ENCODE results near the gene KRT86. TPM values are rescaled to one million over a fixed set of nuclear protein-coding genes. Genes with fewer than 3 reads are reported as not detected.

Gene KRT86
- total RNA-seq, 2 donors from 2014 or later = not detected

- H3K4me3 Mint-ChIP-seq = no peak overlapping the region
- H3K9me3 Mint-ChIP-seq = no peaks in the 10 kb centered on the region
- WGBS, 2 experiments (ENCODE audit: insufficient coverage in 1 of 2, insufficient read length in 1 of 2) = 79 to 100% methylated on average over 1 to 2 of the region's 3 CpGs
- H3K36me3 ChIP-seq (ENCODE audit: control insufficient read depth, insufficient read depth, low read length) = no peaks in the 10 kb centered on the region
- no peaks in the 10 kb centered on the region for H3K9me3 ChIP-seq (ENCODE audit: control insufficient read depth, low read length)
- no peak overlapping the region for H3K9ac ChIP-seq (ENCODE audit: extremely low read depth, low read length, poor library complexity, severe bottlenecking)
- H3K27ac Mint-ChIP-seq = no peak overlapping the region
- DNase-seq = no peak
- no peaks in the 10 kb centered on the region for H3K36me3 Mint-ChIP-seq (ENCODE audit: low read depth)
- no peak overlapping the region for H3K4me3 ChIP-seq (ENCODE audit: low read length)
- H3K4me1 ChIP-seq (ENCODE audit: control insufficient read depth, insufficient read depth, low read length) = peaks cover 4% of the 10 kb centered on the region
- TF ChIP-seq CTCF (conservative IDR thresholded peaks at IDR 0.05) = no peak
- peaks cover 22% of the 10 kb centered on the region for H3K27me3 Mint-ChIP-seq (ENCODE audit: insufficient read depth)
- no peak overlapping the region for H3K27ac ChIP-seq (ENCODE audit: low read depth, low read length)
- H3K4me1 Mint-ChIP-seq = peaks cover 14% of the 10 kb centered on the region
- H3K27me3 ChIP-seq (ENCODE audit: control insufficient read depth, insufficient read depth, low read length, poor library complexity, severe bottlenecking) = peaks cover 12% of the 10 kb centered on the region
Observed at GRCh38 chr12:52244615-52244994, 29.8 kb upstream of the KRT86 start.

GRCh38 chr12:52245259-52245961, 29.0 kb upstream of the KRT86 start:
- no peaks in the 10 kb centered on the region for H3K36me3 ChIP-seq (ENCODE audit: control insufficient read depth, insufficient read depth, low read length)
- TF ChIP-seq CTCF (conservative IDR thresholded peaks at IDR 0.05) = no peak
- no peaks in the 10 kb centered on the region for H3K9me3 ChIP-seq (ENCODE audit: control insufficient read depth, low read length)
- 89 to 96% methylated on average over 17 to 20 of the region's 20 CpGs for WGBS, 2 experiments (ENCODE audit: insufficient coverage in 1 of 2, insufficient read length in 1 of 2)
- peaks cover 4% of the 10 kb centered on the region for H3K4me1 ChIP-seq (ENCODE audit: control insufficient read depth, insufficient read depth, low read length)
- Mint-ChIP-seq H3K9me3 (no peaks in the 10 kb centered on the region), H3K36me3 (ENCODE audit: low read depth) (no peaks in the 10 kb centered on the region), H3K27ac (no peak overlapping the region), H3K4me1 (peaks cover 19% of the 10 kb centered on the region), H3K4me3 (no peak overlapping the region), H3K27me3 (ENCODE audit: insufficient read depth) (peaks cover 30% of the 10 kb centered on the region)
- H3K4me3 ChIP-seq (ENCODE audit: low read length) = no peak overlapping the region
- peaks cover 20% of the 10 kb centered on the region for H3K27me3 ChIP-seq (ENCODE audit: control insufficient read depth, insufficient read depth, low read length, poor library complexity, severe bottlenecking)
- H3K27ac ChIP-seq (ENCODE audit: low read depth, low read length) = no peak overlapping the region
- no peak for DNase-seq
- no peak overlapping the region for H3K9ac ChIP-seq (ENCODE audit: extremely low read depth, low read length, poor library complexity, severe bottlenecking)

- H3K4me3 Mint-ChIP-seq = no peak overlapping the region
- 83 to 84% methylated on average over 2 to 7 of the region's 7 CpGs for WGBS, 2 experiments (ENCODE audit: insufficient coverage in 1 of 2, insufficient read length in 1 of 2)
- Histone ChIP-seq H3K4me3 (ENCODE audit: low read length) (no peak overlapping the region), H3K9ac (ENCODE audit: extremely low read depth, low read length, poor library complexity, severe bottlenecking) (no peak overlapping the region), H3K9me3 (ENCODE audit: control insufficient read depth, low read length) (no peaks in the 10 kb centered on the region), H3K36me3 (ENCODE audit: control insufficient read depth, insufficient read depth, low read length) (no peaks in the 10 kb centered on the region), H3K27me3 (ENCODE audit: control insufficient read depth, insufficient read depth, low read length, poor library complexity, severe bottlenecking) (peaks cover 26% of the 10 kb centered on the region), H3K27ac (ENCODE audit: low read depth, low read length) (no peak overlapping the region), H3K4me1 (ENCODE audit: control insufficient read depth, insufficient read depth, low read length) (peaks cover 4% of the 10 kb centered on the region)
- TF ChIP-seq CTCF (conservative IDR thresholded peaks at IDR 0.05) = no peak
- H3K27ac Mint-ChIP-seq = no peak overlapping the region
- no peak for DNase-seq
- peaks cover 36% of the 10 kb centered on the region for H3K27me3 Mint-ChIP-seq (ENCODE audit: insufficient read depth)
- H3K4me1 Mint-ChIP-seq = peaks cover 19% of the 10 kb centered on the region
- H3K9me3 Mint-ChIP-seq = no peaks in the 10 kb centered on the region
- H3K36me3 Mint-ChIP-seq (ENCODE audit: low read depth) = no peaks in the 10 kb centered on the region
Observed at GRCh38 chr12:52245962-52246569, 28.4 kb upstream of the KRT86 start.

Data from endodermal cell (in vitro differentiated cells).